PFSK-1 (cell line): ENCODE data around the gene PTPRN2.

Experiments
- POLR2AphosphoS5 ChIP-seq: IDR thresholded peaks from 2 replicates; pipeline ENCODE4 v1.6.1; 2012; ENCODE audit warnings: low read depth, mild to moderate bottlenecking, control low read depth, low read length, moderate library complexity
- SIN3A ChIP-seq: IDR thresholded peaks from 2 replicates; pipeline ENCODE4 v1.6.1; 2012; ENCODE audit warnings: mild to moderate bottlenecking, low read length, moderate library complexity, borderline replicate concordance; ENCODE audit not compliant: insufficient read depth
- TF ChIP-seq, protein P1 (sequence below), 2 experiments: IDR thresholded peaks; 2 replicates each; pipeline versions ENCODE4 v1.6.1 to v1.8.0; 2011 to 2012; ENCODE audit warnings: low read depth in 2 of 2, low read length in 2 of 2, control low read depth in 1 of 2, inconsistent platforms in 1 of 2, mild to moderate bottlenecking in 1 of 2, moderate library complexity in 1 of 2; ENCODE audit not compliant: insufficient read depth in 1 of 2

DNA sequence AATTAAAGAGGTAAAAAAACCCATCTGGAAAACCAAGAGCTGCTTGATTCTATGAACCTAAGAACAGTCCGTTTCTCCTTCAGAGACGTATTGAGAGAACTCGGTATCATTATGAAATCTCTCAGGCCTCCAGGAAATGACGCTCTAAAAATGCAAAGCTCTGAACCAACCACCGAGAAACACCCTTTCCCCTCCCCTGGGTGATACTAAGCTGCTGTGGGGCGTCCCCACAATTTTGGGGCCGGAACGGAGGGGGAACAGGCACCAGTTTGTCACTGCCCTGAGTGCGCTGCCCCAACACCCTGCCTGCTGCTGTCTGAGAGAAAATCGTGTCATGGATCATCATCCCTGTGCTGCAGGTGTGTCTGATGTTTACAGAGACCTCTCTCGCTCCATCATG, 741.4 kb downstream of the PTPRN2 start:
- TF ChIP-seq, protein P1, sequence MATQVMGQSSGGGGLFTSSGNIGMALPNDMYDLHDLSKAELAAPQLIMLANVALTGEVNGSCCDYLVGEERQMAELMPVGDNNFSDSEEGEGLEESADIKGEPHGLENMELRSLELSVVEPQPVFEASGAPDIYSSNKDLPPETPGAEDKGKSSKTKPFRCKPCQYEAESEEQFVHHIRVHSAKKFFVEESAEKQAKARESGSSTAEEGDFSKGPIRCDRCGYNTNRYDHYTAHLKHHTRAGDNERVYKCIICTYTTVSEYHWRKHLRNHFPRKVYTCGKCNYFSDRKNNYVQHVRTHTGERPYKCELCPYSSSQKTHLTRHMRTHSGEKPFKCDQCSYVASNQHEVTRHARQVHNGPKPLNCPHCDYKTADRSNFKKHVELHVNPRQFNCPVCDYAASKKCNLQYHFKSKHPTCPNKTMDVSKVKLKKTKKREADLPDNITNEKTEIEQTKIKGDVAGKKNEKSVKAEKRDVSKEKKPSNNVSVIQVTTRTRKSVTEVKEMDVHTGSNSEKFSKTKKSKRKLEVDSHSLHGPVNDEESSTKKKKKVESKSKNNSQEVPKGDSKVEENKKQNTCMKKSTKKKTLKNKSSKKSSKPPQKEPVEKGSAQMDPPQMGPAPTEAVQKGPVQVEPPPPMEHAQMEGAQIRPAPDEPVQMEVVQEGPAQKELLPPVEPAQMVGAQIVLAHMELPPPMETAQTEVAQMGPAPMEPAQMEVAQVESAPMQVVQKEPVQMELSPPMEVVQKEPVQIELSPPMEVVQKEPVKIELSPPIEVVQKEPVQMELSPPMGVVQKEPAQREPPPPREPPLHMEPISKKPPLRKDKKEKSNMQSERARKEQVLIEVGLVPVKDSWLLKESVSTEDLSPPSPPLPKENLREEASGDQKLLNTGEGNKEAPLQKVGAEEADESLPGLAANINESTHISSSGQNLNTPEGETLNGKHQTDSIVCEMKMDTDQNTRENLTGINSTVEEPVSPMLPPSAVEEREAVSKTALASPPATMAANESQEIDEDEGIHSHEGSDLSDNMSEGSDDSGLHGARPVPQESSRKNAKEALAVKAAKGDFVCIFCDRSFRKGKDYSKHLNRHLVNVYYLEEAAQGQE (IDR thresholded peaks at IDR 0.05; ENCODE audit: insufficient read depth in 1 of 2, low read depth in 2 of 2, low read length in 2 of 2): no peak
- no peak for TF ChIP-seq POLR2AphosphoS5
- TF ChIP-seq SIN3A: no peak
